HG03097 (cell line): ENCODE data around the gene HDAC4.

Experiments used
- ATAC-seq: cut with Tn5 transposase; IDR thresholded peaks from one replicate; pipeline ENCODE4 v1.9.1; 2021; ENCODE audit not compliant: unreplicated experiment, low FRiP score

HDAC4 gene

GRCh38 chr2:239245872-239246721 lies 154.7 kb downstream of the HDAC4 start:
- no peak for ATAC-seq

- ATAC-seq, result no peak
These were observed 155.7 kb downstream of the HDAC4 start for GRCh38 chr2:239245107-239245506.

DNA sequence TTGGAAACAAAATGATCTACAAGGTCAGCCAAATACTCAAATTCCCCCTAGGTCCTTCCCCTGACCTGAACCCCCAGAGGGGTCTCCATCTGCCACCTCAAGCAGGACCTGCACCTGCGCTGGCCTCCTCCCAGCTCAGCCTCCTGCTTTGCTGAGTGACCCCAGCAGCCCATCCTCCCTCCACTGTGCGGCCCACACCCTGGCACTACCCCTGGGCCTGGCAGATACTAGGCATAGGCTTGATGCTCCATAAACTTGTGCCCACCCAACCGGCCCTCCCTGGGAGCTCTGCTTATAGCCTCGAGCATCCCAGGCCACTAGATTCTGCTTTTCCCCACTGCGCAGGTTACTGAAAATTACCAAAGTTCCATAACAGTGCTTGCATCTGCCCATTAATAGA lies 156.2 kb downstream of the HDAC4 start:
- ATAC-seq, result no peak

DNA sequence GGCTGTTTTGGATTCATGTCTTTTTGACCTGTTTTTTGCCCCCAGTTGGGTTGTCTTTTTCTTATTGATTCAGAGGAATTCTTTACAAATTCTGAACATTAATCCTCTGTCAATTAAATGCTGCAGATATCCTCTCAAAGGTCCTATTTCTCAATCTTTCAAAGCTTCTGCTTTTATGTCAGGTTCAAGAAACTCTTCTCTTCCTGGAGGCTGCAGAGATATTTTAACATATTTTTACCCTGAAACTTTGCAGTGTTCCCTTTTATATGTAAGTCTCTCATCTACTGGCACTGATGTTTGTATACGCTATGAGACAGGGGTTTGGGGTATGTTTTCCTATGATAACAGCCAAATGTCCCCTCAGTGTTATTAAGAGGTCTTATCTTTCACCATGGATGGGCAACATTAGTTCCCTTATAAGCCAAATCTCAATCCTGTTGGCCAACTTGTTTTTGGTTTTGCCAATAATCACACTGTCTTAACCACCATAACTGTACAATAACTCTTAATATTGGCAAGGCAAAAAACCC lies 159.3 kb downstream of the HDAC4 start:
- no peak for ATAC-seq

GRCh38 chr2:239240414-239240881 lies 160.4 kb downstream of the HDAC4 start:
- no peak for ATAC-seq

GRCh38 chr2:239239607-239240413 lies 161.0 kb downstream of the HDAC4 start:
- no peak for ATAC-seq

- ATAC-seq, result no peak
These were observed 161.8 kb downstream of the HDAC4 start for GRCh38 chr2:239238839-239239606.

DNA sequence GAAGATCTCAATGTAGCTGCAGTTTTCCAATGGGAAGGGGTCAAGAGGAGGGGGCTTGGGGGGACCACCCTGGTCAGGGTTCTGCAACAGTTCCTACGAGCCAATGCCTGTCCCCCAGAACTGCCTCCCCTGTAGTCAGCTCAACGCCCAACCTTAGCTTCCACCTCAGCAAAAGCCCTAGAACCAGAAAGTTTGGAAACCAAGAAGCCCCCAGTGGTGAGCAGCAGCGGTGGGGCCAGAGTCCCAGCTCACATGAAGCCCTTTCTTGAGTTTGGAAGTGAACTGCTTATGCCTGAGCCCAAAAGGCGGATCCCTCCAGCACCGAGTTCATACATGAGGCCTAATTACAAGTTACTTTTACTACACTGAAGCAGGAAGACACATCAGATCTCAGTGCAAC lies 162.4 kb downstream of the HDAC4 start:
- no peak for ATAC-seq

- ATAC-seq, result no peak
These were observed 164.0 kb downstream of the HDAC4 start for GRCh38 chr2:239236808-239237205.

DNA sequence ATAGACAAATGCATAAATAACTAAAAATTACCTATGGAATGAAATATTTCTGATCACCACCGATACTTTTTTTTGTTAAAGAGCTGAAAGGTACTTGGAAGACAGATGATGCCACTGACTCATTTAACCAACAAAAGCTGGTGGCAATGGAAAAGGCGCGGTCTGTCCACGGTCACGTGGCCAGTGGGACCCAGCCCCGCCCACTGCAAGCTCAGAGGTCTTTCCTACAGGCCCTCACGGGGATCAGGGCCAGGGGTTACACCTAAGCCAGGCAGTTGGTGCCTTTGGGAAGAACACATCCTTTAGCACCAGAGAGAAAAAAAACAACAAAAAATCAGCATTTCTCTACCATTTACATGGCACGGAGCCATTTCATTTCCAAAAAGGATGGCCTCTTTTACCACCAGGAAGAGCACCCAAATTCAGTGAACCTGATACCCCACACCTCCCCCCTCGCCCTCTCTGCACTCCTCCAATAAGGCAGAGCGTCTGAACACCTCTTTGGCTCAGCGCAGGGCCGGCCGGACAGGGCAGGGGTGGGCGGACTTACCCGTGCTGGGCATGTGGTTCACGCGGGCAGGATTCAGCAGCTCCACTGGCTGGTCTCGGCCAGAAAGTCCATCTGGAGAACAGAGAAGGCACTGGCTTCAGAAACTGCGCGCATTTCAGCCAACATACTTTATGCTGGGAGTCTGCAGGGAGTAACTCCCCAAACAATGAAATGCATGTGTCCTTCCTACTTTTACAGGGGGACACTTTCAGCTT lies 164.6 kb downstream of the HDAC4 start:
- ATAC-seq, result no peak

GRCh38 chr2:239235311-239235710 lies 165.5 kb downstream of the HDAC4 start:
- ATAC-seq, result no peak

- ATAC-seq, result no peak
These were observed 166.3 kb downstream of the HDAC4 start for GRCh38 chr2:239234191-239235175.

- ATAC-seq, result no peak
These were observed 167.2 kb downstream of the HDAC4 start for GRCh38 chr2:239233576-239233975.

DNA sequence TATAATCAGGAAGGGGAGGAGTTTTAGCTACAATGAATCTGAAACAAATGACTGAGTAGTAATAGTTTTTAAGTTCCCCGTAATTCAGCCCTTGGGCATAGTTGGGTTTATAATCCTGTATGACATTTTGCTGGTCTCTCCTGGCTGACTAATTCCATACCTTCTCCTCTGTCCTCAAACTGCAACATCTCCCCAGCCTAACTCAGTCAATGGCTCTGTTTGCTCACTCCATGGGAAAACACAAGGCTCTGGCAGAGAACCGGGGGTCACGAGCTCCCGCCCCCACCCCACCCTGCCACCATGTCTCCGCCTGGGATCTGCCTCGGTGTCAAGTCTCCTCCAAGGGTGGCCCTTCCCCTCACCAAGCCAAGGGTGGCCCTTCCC lies 168.6 kb downstream of the HDAC4 start:
- ATAC-seq, result no peak

- no peak for ATAC-seq
These were observed 169.3 kb downstream of the HDAC4 start for GRCh38 chr2:239231231-239232194.

GRCh38 chr2:239230318-239231052 lies 170.3 kb downstream of the HDAC4 start:
- ATAC-seq, result no peak
